Neural cell (in vitro differentiated cells): Measurements from ENCODE around the gene MSANTD2. TPM values are rescaled to one million over a fixed set of nuclear protein-coding genes. Genes with fewer than 3 reads are reported as not detected.

Source experiments
- H2AFZ ChIP-seq: fragments of 200-600, 300-800 bp; sonication (generic), shearing (Covaris generic); 2 replicates; pipeline ENCODE4 v1.6.0; 2014; ENCODE audit warnings: low read depth, mild to moderate bottlenecking, antibody characterized with exemption, low read length, moderate library complexity
- H3F3A ChIP-seq: fragments of 200-600 bp; shearing (Covaris generic); 2 replicates; pipeline ENCODE4 v1.6.1; 2016; ENCODE audit warnings: mild to moderate bottlenecking, moderate library complexity, mixed read lengths, antibody characterized with exemption, low read length; ENCODE audit not compliant: insufficient read depth, poor library complexity, severe bottlenecking
- H3K27ac ChIP-seq: fragments of 200-600, 300-800 bp; sonication (generic), shearing (Covaris generic); 2 replicates; pipeline ENCODE4 v1.5.1; 2014; ENCODE audit warnings: mild to moderate bottlenecking, low read length, moderate library complexity
- H3K27me3 ChIP-seq: fragments of 300-800, 200-600 bp; sonication (generic), shearing (Covaris generic); 2 replicates; pipeline ENCODE4 v1.6.0; 2014; ENCODE audit warnings: mild to moderate bottlenecking, low read depth, low read length, moderate library complexity; ENCODE audit not compliant: insufficient read depth
- H3K36me3 ChIP-seq: fragments of 300-800, 200-600 bp; sonication (generic), shearing (Covaris generic); 2 replicates; pipeline ENCODE4 v1.5.1; 2014; ENCODE audit warnings: mild to moderate bottlenecking, antibody characterized with exemption, low read length, moderate library complexity; ENCODE audit not compliant: insufficient read depth
- H3K4me2 ChIP-seq: fragments of 300-800, 200-600 bp; sonication (generic), shearing (Covaris generic); 2 replicates; pipeline ENCODE4 v1.6.0; 2014; ENCODE audit warnings: mild to moderate bottlenecking, low read length
- H3K4me3 ChIP-seq: fragments of 300-800, 200-600 bp; sonication (generic), shearing (Covaris generic); 2 replicates; pipeline ENCODE4 v1.5.1; 2014; ENCODE audit warnings: mild to moderate bottlenecking, low read length, moderate library complexity
- H3K79me2 ChIP-seq: fragments of 200-600 bp; shearing (Covaris generic); replicated peaks from 2 replicates; pipeline ENCODE4 v1.6.0; 2014; ENCODE audit warnings: mild to moderate bottlenecking, low read length, moderate library complexity; ENCODE audit not compliant: insufficient read depth
- H3K9ac ChIP-seq: fragments of 300-800, 200-600 bp; sonication (generic), shearing (Covaris generic); 2 replicates; pipeline ENCODE4 v1.6.1; 2016; ENCODE audit warnings: mild to moderate bottlenecking, low read length, mixed read lengths
- H3K9me2 ChIP-seq: fragments of 200-600 bp; shearing (Covaris generic); 2 replicates; pipeline ENCODE4 v1.6.1; 2016; ENCODE audit warnings: mild to moderate bottlenecking, low read length, mixed read lengths; ENCODE audit not compliant: insufficient read depth
- H3K9me3 ChIP-seq: fragments of 200-600, 300-800 bp; sonication (generic), shearing (Covaris generic); 2 replicates; pipeline ENCODE4 v1.6.1; 2016; ENCODE audit warnings: mild to moderate bottlenecking, mixed run types, low read length, moderate library complexity, mixed read lengths
- H4K20me1 ChIP-seq: fragments of 200-600 bp; shearing (Covaris generic); 2 replicates; pipeline ENCODE4 v1.6.1; 2016; ENCODE audit warnings: mild to moderate bottlenecking, mixed run types; ENCODE audit not compliant: insufficient read depth
- EP300 ChIP-seq: fragments of 450-650 bp; conservative IDR thresholded peaks from 2 replicates; pipeline ENCODE4 v1.6.1; 2014; ENCODE audit warnings: antibody characterized with exemption, mild to moderate bottlenecking, moderate library complexity; ENCODE audit not compliant: poor library complexity, severe bottlenecking
- EZH2 ChIP-seq: fragments of 200-600, 300-800 bp; shearing (Covaris generic), sonication (generic); IDR thresholded peaks from 2 replicates; pipeline ENCODE4 v1.6.1; 2014; ENCODE audit warnings: antibody characterized with exemption, low read length, borderline replicate concordance, mild to moderate bottlenecking; ENCODE audit not compliant: insufficient read depth, poor library complexity, severe bottlenecking
- MXI1 ChIP-seq: fragments of 450-650 bp; conservative IDR thresholded peaks from 2 replicates; pipeline ENCODE4 v1.6.1; 2014; ENCODE audit warnings: antibody characterized with exemption, mild to moderate bottlenecking; ENCODE audit not compliant: poor library complexity, severe bottlenecking
- POLR2AphosphoS5 ChIP-seq: IDR thresholded peaks from 2 replicates; pipeline ENCODE4 v1.6.1; 2012
- RAD21 ChIP-seq: fragments of 450-650 bp; conservative IDR thresholded peaks from 2 replicates; pipeline ENCODE4 v1.6.1; 2014; ENCODE audit warnings: antibody characterized with exemption, mild to moderate bottlenecking, moderate library complexity
- SMC3 ChIP-seq: fragments of 450-650 bp; conservative IDR thresholded peaks from 2 replicates; pipeline ENCODE4 v1.6.1; 2014; ENCODE audit warnings: antibody characterized with exemption, mild to moderate bottlenecking, moderate library complexity; ENCODE audit not compliant: poor library complexity
- TAF1 ChIP-seq: IDR thresholded peaks from 2 replicates; pipeline ENCODE4 v1.6.1; 2012; ENCODE audit warnings: low read depth
- polyA plus RNA-seq: library from polyadenylated mRNA; depleted of rRNA; stranded (reverse); fragments of >200 nt; gene quantifications from 2 replicates; pipeline ENCODE4 v1.2.3, GENCODE V29; 2014
- TF ChIP-seq, protein P1 (sequence below): IDR thresholded peaks from 2 replicates; pipeline ENCODE4 v1.6.1; 2012; ENCODE audit warnings: borderline replicate concordance
- TF ChIP-seq, protein P2 (sequence below): fragments of 450-650 bp; IDR thresholded peaks from 2 replicates; pipeline ENCODE4 v1.5.1; 2014; ENCODE audit warnings: antibody characterized with exemption, mild to moderate bottlenecking, moderate library complexity; ENCODE audit not compliant: poor library complexity, severe bottlenecking

The MSANTD2 gene
- polyA plus RNA-seq, 1 donor from 2014 or later = 45.3 TPM

- Histone ChIP-seq H3K36me3 (no peaks in the 10 kb centered on the region), H2AFZ (no peak overlapping the region), H3K4me2 (peak overlapping the region; percentile 39), H3K4me3 (peak overlapping the region; percentile 64), H3K79me2 (no peaks in the 10 kb centered on the region), H3F3A (no peaks in the 10 kb centered on the region), H3K9ac (no peak overlapping the region), H3K27ac (no peak overlapping the region), H3K9me2 (no peaks in the 10 kb centered on the region), H3K27me3 (peaks cover 54% of the 10 kb centered on the region), H3K9me3 (no peaks in the 10 kb centered on the region), H4K20me1 (no peaks in the 10 kb centered on the region)
- TF ChIP-seq TAF1 (no peak), SMC3 (no peak), RAD21 (no peak), EP300 (no peak), EZH2 (no peak)
- TF ChIP-seq, protein P1, sequence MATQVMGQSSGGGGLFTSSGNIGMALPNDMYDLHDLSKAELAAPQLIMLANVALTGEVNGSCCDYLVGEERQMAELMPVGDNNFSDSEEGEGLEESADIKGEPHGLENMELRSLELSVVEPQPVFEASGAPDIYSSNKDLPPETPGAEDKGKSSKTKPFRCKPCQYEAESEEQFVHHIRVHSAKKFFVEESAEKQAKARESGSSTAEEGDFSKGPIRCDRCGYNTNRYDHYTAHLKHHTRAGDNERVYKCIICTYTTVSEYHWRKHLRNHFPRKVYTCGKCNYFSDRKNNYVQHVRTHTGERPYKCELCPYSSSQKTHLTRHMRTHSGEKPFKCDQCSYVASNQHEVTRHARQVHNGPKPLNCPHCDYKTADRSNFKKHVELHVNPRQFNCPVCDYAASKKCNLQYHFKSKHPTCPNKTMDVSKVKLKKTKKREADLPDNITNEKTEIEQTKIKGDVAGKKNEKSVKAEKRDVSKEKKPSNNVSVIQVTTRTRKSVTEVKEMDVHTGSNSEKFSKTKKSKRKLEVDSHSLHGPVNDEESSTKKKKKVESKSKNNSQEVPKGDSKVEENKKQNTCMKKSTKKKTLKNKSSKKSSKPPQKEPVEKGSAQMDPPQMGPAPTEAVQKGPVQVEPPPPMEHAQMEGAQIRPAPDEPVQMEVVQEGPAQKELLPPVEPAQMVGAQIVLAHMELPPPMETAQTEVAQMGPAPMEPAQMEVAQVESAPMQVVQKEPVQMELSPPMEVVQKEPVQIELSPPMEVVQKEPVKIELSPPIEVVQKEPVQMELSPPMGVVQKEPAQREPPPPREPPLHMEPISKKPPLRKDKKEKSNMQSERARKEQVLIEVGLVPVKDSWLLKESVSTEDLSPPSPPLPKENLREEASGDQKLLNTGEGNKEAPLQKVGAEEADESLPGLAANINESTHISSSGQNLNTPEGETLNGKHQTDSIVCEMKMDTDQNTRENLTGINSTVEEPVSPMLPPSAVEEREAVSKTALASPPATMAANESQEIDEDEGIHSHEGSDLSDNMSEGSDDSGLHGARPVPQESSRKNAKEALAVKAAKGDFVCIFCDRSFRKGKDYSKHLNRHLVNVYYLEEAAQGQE = no peak
- TF ChIP-seq, protein P2, sequence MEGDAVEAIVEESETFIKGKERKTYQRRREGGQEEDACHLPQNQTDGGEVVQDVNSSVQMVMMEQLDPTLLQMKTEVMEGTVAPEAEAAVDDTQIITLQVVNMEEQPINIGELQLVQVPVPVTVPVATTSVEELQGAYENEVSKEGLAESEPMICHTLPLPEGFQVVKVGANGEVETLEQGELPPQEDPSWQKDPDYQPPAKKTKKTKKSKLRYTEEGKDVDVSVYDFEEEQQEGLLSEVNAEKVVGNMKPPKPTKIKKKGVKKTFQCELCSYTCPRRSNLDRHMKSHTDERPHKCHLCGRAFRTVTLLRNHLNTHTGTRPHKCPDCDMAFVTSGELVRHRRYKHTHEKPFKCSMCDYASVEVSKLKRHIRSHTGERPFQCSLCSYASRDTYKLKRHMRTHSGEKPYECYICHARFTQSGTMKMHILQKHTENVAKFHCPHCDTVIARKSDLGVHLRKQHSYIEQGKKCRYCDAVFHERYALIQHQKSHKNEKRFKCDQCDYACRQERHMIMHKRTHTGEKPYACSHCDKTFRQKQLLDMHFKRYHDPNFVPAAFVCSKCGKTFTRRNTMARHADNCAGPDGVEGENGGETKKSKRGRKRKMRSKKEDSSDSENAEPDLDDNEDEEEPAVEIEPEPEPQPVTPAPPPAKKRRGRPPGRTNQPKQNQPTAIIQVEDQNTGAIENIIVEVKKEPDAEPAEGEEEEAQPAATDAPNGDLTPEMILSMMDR = no peak
Measured at GRCh38 chr11:124762624-124763155, 37.5 kb downstream of the MSANTD2 start.

DNA sequence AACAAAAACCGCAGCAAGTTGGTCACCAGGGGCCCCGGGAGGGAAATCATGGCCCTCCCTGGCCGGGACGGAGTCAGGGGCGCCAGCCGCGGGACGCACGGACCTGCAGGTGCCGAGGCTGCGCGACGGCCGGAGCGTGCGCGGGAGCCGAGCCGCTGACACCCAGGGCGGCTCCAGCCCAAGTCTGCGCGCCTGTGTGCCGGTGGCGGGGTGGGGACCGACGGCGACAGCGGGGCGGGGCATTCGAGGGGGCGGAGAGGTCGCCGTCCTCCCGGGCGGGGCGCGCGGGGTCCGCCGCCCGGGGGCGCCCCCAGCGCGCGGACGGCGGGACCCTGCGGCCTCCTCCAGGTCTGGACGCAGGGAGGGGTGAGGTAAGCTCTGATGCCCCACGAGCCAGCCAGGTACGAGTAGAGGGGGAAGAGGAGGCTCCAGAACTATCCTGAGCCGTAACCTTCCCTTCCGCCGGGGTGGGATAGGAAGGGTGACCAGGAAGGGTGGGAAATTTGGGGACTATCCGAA, 38.0 kb downstream of the MSANTD2 start, which contains the start of gene ESAM:
Gene ESAM, minus strand, starts transcription at position 186 of the 519 bp plus-strand sequence. Its CDS starts 136 bp downstream, at position 50.
- peak within 1 kb of the TSS; percentile 39 for H3K4me2 ChIP-seq
- no peak for TF ChIP-seq EZH2
- TF ChIP-seq MXI1 = no peak
- TF ChIP-seq EP300 = no peak
- TF ChIP-seq, protein P1 = no peak
- TF ChIP-seq POLR2AphosphoS5 = no peak
- TF ChIP-seq SMC3 = no peak
- TF ChIP-seq, protein P2 = no peak
- no peak for TF ChIP-seq RAD21
- no peak for TF ChIP-seq TAF1
- H4K20me1 ChIP-seq = no peaks in the 10 kb centered on the region
- H3K9me2 ChIP-seq = no peaks in the 10 kb centered on the region
- H3K79me2 ChIP-seq = no peaks in the 10 kb centered on the region
- H3F3A ChIP-seq = no peaks in the 10 kb centered on the region
- H3K27me3 ChIP-seq = peaks cover 60% of the 10 kb centered on the region
- H3K9me3 ChIP-seq = no peaks in the 10 kb centered on the region
- H3K4me3 ChIP-seq = peak within 1 kb of the TSS; percentile 64
- no peak within 1 kb of the TSS for H2AFZ ChIP-seq
- H3K36me3 ChIP-seq = no peaks in the 10 kb centered on the region
- H3K27ac ChIP-seq = no peak within 1 kb of the TSS
- no peak within 1 kb of the TSS for H3K9ac ChIP-seq
